Right renal cortex interstitium (tissue), 3 donors: ENCODE results near the gene DDX24. TPM values are rescaled to one million over a fixed set of nuclear protein-coding genes. Genes with fewer than 3 reads are reported as not detected.

Experiments used
- DNase-seq, 3 donors: peaks; one replicate each; pipeline ENCODE4 v3.0.0-alpha.2; 2013; ENCODE audit warnings: low read depth in 3 of 3, low spot score in 2 of 3
- polyA plus RNA-seq, 3 donors: library from polyadenylated mRNA; unstranded; fragments of 120-200 nt; gene quantifications; one replicate each; pipeline ENCODE4 v1.2.1, GENCODE V29; 2013; ENCODE audit not compliant: insufficient read length in 3 of 3

DDX24 gene
- polyA plus RNA-seq, 3 donors = 186 to 197 (median 193) TPM

GRCh38 chr14:94034886-94035285, 46.1 kb downstream of the DDX24 start:
- DNase-seq = no peak

GRCh38 chr14:94031883-94032279, 49.1 kb downstream of the DDX24 start:
- DNase-seq = no peak

GRCh38 chr14:94031161-94031882, 49.7 kb downstream of the DDX24 start:
- no peak for DNase-seq

GRCh38 chr14:94030571-94030970, 50.4 kb downstream of the DDX24 start:
- DNase-seq = no peak

GRCh38 chr14:94029671-94030203, 51.3 kb downstream of the DDX24 start:
- no peak for DNase-seq

- no peak for DNase-seq
These were observed 51.7 kb downstream of the DDX24 start for GRCh38 chr14:94029265-94029664.

GRCh38 chr14:94028450-94028826, 52.6 kb downstream of the DDX24 start:
- no peak for DNase-seq

- no peak for DNase-seq
These were observed 53.2 kb downstream of the DDX24 start for GRCh38 chr14:94027566-94028449.

- no peak for DNase-seq
These were observed 54.0 kb downstream of the DDX24 start for GRCh38 chr14:94026889-94027469.

GRCh38 chr14:94026173-94026888, 54.7 kb downstream of the DDX24 start, which contains the start of gene OTUB2:
TSS of gene OTUB2 (plus strand) at chr14:94026340. CDS start at chr14:94026538, 198 bp downstream.
- peak; percentile 95 to 99 (median 97) for DNase-seq

GRCh38 chr14:94025720-94026119, 55.3 kb downstream of the DDX24 start:
- DNase-seq = no peak

- DNase-seq = no peak
These were observed 56.5 kb downstream of the DDX24 start for GRCh38 chr14:94024549-94024948.

- DNase-seq = no peak
These were observed 58.2 kb downstream of the DDX24 start for GRCh38 chr14:94022532-94023411.

- DNase-seq = no peak
These were observed 59.4 kb downstream of the DDX24 start for GRCh38 chr14:94021416-94022157.

GRCh38 chr14:94021001-94021400, 60.0 kb downstream of the DDX24 start:
- no peak for DNase-seq

- DNase-seq = no peak
These were observed 60.7 kb downstream of the DDX24 start for GRCh38 chr14:94020267-94020666.

GRCh38 chr14:94019329-94019728, 61.7 kb downstream of the DDX24 start:
- no peak for DNase-seq

GRCh38 chr14:94018308-94018707, 62.7 kb downstream of the DDX24 start:
- no peak for DNase-seq

GRCh38 chr14:94016446-94016976, 64.5 kb downstream of the DDX24 start:
- no peak for DNase-seq
